Putamen (tissue), 1 donor: ENCODE measurements around the gene TYRO3.
A peak's percentile ranks its signal among the peaks of the same experiment; 100 is the strongest.
"Not testable (repeated sequence)": the region's sequence is repeated elsewhere in the genome, so short reads cannot be mapped to it uniquely, and the experiment has no call there.

Experiments
- DNase-seq: peaks from one replicate; pipeline ENCODE4 v3.0.0-alpha.2; 2016; ENCODE audit warnings: low spot score

TYRO3 gene

GRCh38 chr15:41554343-41554742 is 4.7 kb upstream of the TYRO3 start:
- no peak for DNase-seq

GRCh38 chr15:41554915-41555314 is 4.1 kb upstream of the TYRO3 start:
- DNase-seq: no peak

- no peak for DNase-seq
Observed at GRCh38 chr15:41556677-41557076, 2.3 kb upstream of the TYRO3 start.

- DNase-seq: peak; percentile 89
Observed at GRCh38 chr15:41557673-41558399, 1.2 kb upstream of the TYRO3 start.

GRCh38 chr15:41559239-41559782 is 299 bp downstream of the TYRO3 start:
- no peak for DNase-seq

- DNase-seq: no peak
Observed at GRCh38 chr15:41560572-41560874, 1.5 kb downstream of the TYRO3 start.

GRCh38 chr15:41561104-41561776 is 2.2 kb downstream of the TYRO3 start:
- no peak for DNase-seq

- peak; percentile 92 for DNase-seq
Observed at GRCh38 chr15:41561777-41562145, 2.7 kb downstream of the TYRO3 start.

- no peak for DNase-seq
Observed at GRCh38 chr15:41562244-41562643, 3.2 kb downstream of the TYRO3 start.

- no peak for DNase-seq
Observed at GRCh38 chr15:41562784-41563198, 3.8 kb downstream of the TYRO3 start.

- DNase-seq: no peak
Observed at GRCh38 chr15:41564286-41564959, 5.4 kb downstream of the TYRO3 start.

GRCh38 chr15:41564960-41565502 is 6.0 kb downstream of the TYRO3 start:
- no peak for DNase-seq

GRCh38 chr15:41565702-41566101 is 6.7 kb downstream of the TYRO3 start:
- DNase-seq: no peak

- DNase-seq: no peak
Observed at GRCh38 chr15:41566121-41566885, 7.3 kb downstream of the TYRO3 start.

- DNase-seq: no peak
Observed at GRCh38 chr15:41567261-41567660, 8.2 kb downstream of the TYRO3 start.

- no peak for DNase-seq
Observed at GRCh38 chr15:41567862-41568261, 8.8 kb downstream of the TYRO3 start.

GRCh38 chr15:41568350-41569017 is 9.5 kb downstream of the TYRO3 start:
- DNase-seq: no peak

- not testable (repeated sequence) for DNase-seq
Observed at GRCh38 chr15:41569232-41569631, 10.2 kb downstream of the TYRO3 start.

- no peak for DNase-seq
Observed at GRCh38 chr15:41570764-41571163, 11.8 kb downstream of the TYRO3 start.

GRCh38 chr15:41571948-41572347 is 12.9 kb downstream of the TYRO3 start:
- no peak for DNase-seq

- no peak for DNase-seq
Observed at GRCh38 chr15:41572866-41573265, 13.9 kb downstream of the TYRO3 start.
